Vagina (tissue), 2 donors: ENCODE measurements around the gene BRINP2. TPM values are rescaled to one million over a fixed set of nuclear protein-coding genes. Genes with fewer than 3 reads are reported as not detected.

ENCODE experiments used
- DNase-seq, 2 donors: peaks; one replicate each; pipeline ENCODE4 v3.0.0-alpha.2; 2017; ENCODE audit errors: extremely low spot score in 2 of 2
- H3K27ac ChIP-seq: fragments of 200-600 bp; sonication (generic); one replicate; pipeline ENCODE4 v1.5.1; 2019
- H3K27me3 ChIP-seq: fragments of 200-600 bp; sonication (generic); one replicate; pipeline ENCODE4 v1.5.1; 2019
- H3K36me3 ChIP-seq, 2 donors: fragments of 200-600 bp; sonication (generic); one replicate each; pipeline ENCODE4 v1.5.1; 2017 to 2019
- H3K4me1 ChIP-seq: fragments of 200-600 bp; sonication (generic); one replicate; pipeline ENCODE4 v1.5.1; 2019
- H3K4me3 ChIP-seq, 2 donors: fragments of 200-600 bp; sonication (generic); 1 replicate in 1 of 2; 2 replicates in 1 of 2; pipeline ENCODE4 v1.5.1; 2016 to 2019
- H3K9me3 ChIP-seq: fragments of 200-600 bp; sonication (generic); one replicate; pipeline ENCODE4 v1.5.1; 2019
- POLR2A ChIP-seq, 2 donors: fragments of 450-650 bp; IDR thresholded peaks; one replicate each; pipeline ENCODE4 v1.6.1; 2017; ENCODE audit warnings: antibody characterized with exemption in 2 of 2, mild to moderate bottlenecking in 2 of 2, moderate library complexity in 2 of 2
- POLR2AphosphoS5 ChIP-seq, 2 donors: sonication (generic); formaldehyde crosslinking; IDR thresholded peaks; one replicate each; pipeline ENCODE4 v1.9.0; 2017; ENCODE audit warnings: antibody characterized with exemption in 2 of 2, mild to moderate bottlenecking in 2 of 2, low read depth in 1 of 2; ENCODE audit not compliant: insufficient read depth in 1 of 2
- intact Hi-C: fragments of 100-400 bp; cut with DNase I; formaldehyde crosslinking; loops from one replicate; pipeline ENCODE4 v1.15.1; 2023
- total RNA-seq: library from RNA; depleted of rRNA; stranded (reverse); fragments of >200 nt; gene quantifications from one replicate; pipeline ENCODE4 v1.2.3, GENCODE V29; 2016
- TF ChIP-seq, protein P1 (sequence below), 3 experiments: fragments of 450-650 bp in 2 of 3; fragments of 200-600 bp in 1 of 3; sonication (generic) in 1 of 3; IDR thresholded peaks; one replicate each; pipeline ENCODE4 v1.5.1; 2017 to 2019; ENCODE audit warnings: antibody characterized with exemption in 3 of 3, mild to moderate bottlenecking in 2 of 3, moderate library complexity in 2 of 3

Gene BRINP2
- total RNA-seq, 1 donor from 2014 or later, result 0.49 TPM

DNA sequence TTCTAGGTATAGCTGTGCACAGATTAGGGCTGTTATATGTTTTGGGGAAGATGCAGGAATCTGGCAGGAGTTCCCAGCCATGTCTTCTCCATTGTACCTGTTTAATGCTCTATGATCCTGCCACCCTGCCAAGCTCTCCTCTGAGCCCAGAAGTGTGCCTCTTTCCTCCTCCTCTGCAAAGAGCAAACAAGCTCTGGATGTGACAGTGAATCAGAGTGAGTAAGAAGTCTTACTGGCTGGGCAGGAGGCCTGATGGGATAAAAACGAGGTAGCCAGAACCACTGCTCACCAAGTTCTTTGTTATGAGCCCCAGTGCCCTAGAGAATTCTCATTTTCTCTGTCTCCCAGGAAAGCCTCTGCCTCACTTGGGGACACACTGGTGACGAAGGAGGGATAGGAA lies 69.0 kb downstream of the BRINP2 start:
- no peaks in the 10 kb centered on the region for H3K4me1 ChIP-seq
- TF ChIP-seq, protein P1, sequence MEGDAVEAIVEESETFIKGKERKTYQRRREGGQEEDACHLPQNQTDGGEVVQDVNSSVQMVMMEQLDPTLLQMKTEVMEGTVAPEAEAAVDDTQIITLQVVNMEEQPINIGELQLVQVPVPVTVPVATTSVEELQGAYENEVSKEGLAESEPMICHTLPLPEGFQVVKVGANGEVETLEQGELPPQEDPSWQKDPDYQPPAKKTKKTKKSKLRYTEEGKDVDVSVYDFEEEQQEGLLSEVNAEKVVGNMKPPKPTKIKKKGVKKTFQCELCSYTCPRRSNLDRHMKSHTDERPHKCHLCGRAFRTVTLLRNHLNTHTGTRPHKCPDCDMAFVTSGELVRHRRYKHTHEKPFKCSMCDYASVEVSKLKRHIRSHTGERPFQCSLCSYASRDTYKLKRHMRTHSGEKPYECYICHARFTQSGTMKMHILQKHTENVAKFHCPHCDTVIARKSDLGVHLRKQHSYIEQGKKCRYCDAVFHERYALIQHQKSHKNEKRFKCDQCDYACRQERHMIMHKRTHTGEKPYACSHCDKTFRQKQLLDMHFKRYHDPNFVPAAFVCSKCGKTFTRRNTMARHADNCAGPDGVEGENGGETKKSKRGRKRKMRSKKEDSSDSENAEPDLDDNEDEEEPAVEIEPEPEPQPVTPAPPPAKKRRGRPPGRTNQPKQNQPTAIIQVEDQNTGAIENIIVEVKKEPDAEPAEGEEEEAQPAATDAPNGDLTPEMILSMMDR (IDR thresholded peaks at IDR 0.05), result no peak
- TF ChIP-seq POLR2A (IDR thresholded peaks at IDR 0.05) (no peak), POLR2AphosphoS5 (IDR thresholded peaks at IDR 0.05; ENCODE audit: insufficient read depth in 1 of 2, low read depth in 1 of 2) (no peak)
- H3K36me3 ChIP-seq, result no peaks in the 10 kb centered on the region
- DNase-seq, result no peak
- H3K27me3 ChIP-seq, result no peaks in the 10 kb centered on the region
- no peaks in the 10 kb centered on the region for H3K9me3 ChIP-seq
- no peak overlapping the region for H3K27ac ChIP-seq
- H3K4me3 ChIP-seq, result no peak overlapping the region
- intact Hi-C loops, result no loop called here

DNA sequence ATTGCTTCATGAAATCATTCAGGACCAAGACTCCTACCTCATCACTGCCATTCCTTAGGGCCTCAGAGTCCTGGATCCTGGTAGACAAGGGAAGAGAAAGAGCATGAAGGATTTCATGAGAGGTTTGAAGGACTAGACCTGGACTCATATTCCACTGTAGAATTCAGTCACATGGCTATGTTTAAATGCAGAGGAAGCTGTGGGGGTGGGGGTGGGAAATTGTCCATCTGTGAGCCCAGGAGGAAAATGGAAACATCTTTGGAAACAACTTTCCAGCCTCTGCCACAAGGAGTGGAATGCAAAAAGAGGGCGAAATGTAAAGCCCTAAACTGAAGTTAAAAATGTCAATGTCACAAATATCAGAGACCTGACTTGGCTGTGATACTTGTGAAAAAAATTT lies 73.0 kb downstream of the BRINP2 start:
- intact Hi-C loops, result no loop called here
- Histone ChIP-seq H3K9me3 (no peaks in the 10 kb centered on the region), H3K36me3 (no peaks in the 10 kb centered on the region), H3K27me3 (no peaks in the 10 kb centered on the region), H3K4me3 (no peak overlapping the region), H3K4me1 (no peaks in the 10 kb centered on the region), H3K27ac (no peak overlapping the region)
- no peak for DNase-seq
- TF ChIP-seq POLR2AphosphoS5 (IDR thresholded peaks at IDR 0.05; ENCODE audit: insufficient read depth in 1 of 2, low read depth in 1 of 2), result no peak
- TF ChIP-seq, protein P1 (IDR thresholded peaks at IDR 0.05), result no peak

DNA sequence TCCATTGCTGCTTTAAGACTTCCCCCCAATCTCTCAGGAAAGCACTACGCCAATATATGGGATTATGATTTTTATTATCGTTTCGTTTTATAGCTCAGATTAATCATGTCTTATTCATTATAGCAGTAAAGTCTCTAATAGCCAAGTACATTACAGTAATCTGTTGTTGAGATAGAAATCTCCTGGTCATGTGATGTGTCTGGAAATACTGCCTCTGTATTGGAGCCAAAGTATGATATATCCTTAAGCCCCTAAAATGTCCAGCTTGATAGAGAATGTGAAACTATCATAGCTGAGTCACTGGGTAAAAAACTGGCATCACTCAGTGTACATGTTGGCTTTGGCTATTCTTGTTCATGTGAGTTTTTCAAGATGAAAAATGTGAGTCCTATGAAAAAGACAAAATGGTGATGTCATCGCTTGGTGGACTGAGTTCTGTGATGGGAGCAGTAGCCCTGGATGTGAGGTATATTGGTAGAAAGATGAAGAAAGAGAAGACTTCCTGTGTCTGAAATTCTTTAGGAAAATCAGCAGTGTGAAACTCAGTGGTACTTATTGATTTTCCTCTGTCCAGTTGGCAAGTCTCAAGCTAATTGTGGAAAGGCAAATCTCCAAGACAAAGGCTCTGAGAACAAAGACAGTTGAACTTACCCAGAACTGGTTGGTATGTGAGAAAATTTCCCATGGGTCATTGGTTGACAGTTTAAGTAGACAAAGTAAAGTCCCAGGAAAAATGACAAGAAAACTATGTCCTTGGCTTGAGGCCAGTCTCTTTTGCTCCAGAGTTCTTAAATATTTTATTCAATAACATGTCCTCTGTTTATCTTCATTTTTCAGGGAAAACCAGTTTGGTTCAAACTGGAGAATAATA lies 76.2 kb downstream of the BRINP2 start:
- Histone ChIP-seq H3K4me3 (no peak overlapping the region), H3K27me3 (no peaks in the 10 kb centered on the region), H3K36me3 (no peaks in the 10 kb centered on the region), H3K9me3 (no peaks in the 10 kb centered on the region), H3K27ac (no peak overlapping the region), H3K4me1 (no peaks in the 10 kb centered on the region)
- TF ChIP-seq POLR2AphosphoS5 (IDR thresholded peaks at IDR 0.05; ENCODE audit: insufficient read depth in 1 of 2, low read depth in 1 of 2) (no peak), POLR2A (IDR thresholded peaks at IDR 0.05) (no peak)
- TF ChIP-seq, protein P1 (IDR thresholded peaks at IDR 0.05), result no peak
- no peak for DNase-seq
- intact Hi-C loops, result no loop called here

DNA sequence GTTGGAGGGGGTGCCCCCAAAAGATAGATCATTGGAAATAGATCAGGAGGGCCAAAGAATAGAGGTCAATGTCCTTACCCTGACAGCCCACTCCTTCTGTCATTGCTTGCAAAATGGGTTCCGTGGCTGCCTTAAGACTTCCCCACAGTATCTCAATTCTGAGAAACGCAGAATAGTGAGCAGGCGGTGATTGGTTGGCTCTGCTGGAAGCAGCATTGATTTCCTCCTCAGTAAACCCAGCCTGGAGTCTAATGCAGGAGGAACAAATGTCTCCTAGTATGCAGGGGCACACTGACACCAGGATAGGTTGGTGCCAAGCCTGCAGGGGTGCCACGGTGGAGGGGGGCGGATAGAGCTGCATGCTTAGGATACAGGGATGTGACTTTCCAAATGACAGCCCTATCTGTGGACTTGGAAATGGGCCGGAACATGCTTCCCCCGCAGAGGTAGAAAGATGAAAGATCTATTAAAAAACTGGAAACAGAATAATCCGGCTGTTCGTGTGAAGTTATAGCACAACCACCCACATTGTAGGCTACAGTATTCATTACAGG lies 76.9 kb downstream of the BRINP2 start:
- no peak overlapping the region for H3K27ac ChIP-seq
- H3K9me3 ChIP-seq, result no peaks in the 10 kb centered on the region
- H3K27me3 ChIP-seq, result no peaks in the 10 kb centered on the region
- intact Hi-C loops, result no loop called here
- no peaks in the 10 kb centered on the region for H3K4me1 ChIP-seq
- DNase-seq, result no peak
- H3K36me3 ChIP-seq, result no peaks in the 10 kb centered on the region
- no peak for TF ChIP-seq POLR2A (IDR thresholded peaks at IDR 0.05)
- TF ChIP-seq, protein P1 (IDR thresholded peaks at IDR 0.05), result no peak
- TF ChIP-seq POLR2AphosphoS5 (IDR thresholded peaks at IDR 0.05; ENCODE audit: insufficient read depth in 1 of 2, low read depth in 1 of 2), result no peak
- H3K4me3 ChIP-seq, result no peak overlapping the region

DNA sequence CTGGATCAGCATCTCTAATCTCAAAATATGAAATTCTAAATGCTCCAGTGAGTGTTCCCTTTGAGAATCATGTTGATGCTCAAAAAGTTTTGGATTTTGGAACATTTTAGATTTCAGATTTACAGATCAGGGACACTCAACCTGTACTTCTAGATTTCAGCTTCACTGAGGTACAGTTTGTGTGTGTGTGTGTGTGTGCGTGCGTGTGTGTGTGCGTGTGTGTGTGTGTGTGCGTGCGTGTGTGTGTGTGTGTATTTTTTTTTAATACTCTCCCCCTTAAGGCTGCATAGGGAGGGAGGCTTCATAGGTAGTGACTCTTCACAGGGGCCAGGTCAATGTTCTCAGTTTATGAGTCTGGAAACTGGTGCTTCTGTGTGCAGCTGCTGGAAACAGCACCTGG lies 77.5 kb downstream of the BRINP2 start:
- intact Hi-C loops, result no loop called here
- no peak for DNase-seq
- no peak overlapping the region for H3K27ac ChIP-seq
- no peaks in the 10 kb centered on the region for H3K4me1 ChIP-seq
- H3K36me3 ChIP-seq, result no peaks in the 10 kb centered on the region
- no peaks in the 10 kb centered on the region for H3K9me3 ChIP-seq
- H3K4me3 ChIP-seq, result no peak overlapping the region
- H3K27me3 ChIP-seq, result no peaks in the 10 kb centered on the region
- TF ChIP-seq, protein P1 (IDR thresholded peaks at IDR 0.05), result no peak
- TF ChIP-seq POLR2AphosphoS5 (IDR thresholded peaks at IDR 0.05; ENCODE audit: insufficient read depth in 1 of 2, low read depth in 1 of 2) (no peak), POLR2A (IDR thresholded peaks at IDR 0.05) (no peak)
